HCT116 (cell line): ENCODE measurements around the gene PJA1.

Experiments used
- CTCF ChIP-seq, 3 experiments: fragments of 200-600 bp in 1 of 3; sonication (generic) in 1 of 3; IDR thresholded peaks in 2 of 3; conservative IDR thresholded peaks in 1 of 3; 2 replicates each; pipeline ENCODE4 v1.5.1; 2012 to 2017; ENCODE audit warnings: low read depth in 2 of 3, low read length in 2 of 3, antibody characterized with exemption in 1 of 3, borderline replicate concordance in 1 of 3, control low read depth in 1 of 3, mild to moderate bottlenecking in 1 of 3, mixed read lengths in 1 of 3, mixed run types in 1 of 3, moderate library complexity in 1 of 3; ENCODE audit not compliant: insufficient read depth in 1 of 3
- EZH2 ChIP-seq: fragments of 200-600 bp; sonication (generic); IDR thresholded peaks from 2 replicates; pipeline ENCODE4 v1.6.1; 2017; ENCODE audit warnings: antibody characterized with exemption, mixed run types
- POLR2A ChIP-seq: IDR thresholded peaks from 2 replicates; pipeline ENCODE4 v1.7.0; 2011; ENCODE audit warnings: borderline replicate concordance; ENCODE audit not compliant: insufficient read depth, insufficient read length; ENCODE audit errors: extremely low read depth
- POLR2AphosphoS5 ChIP-seq: IDR thresholded peaks from 2 replicates; pipeline ENCODE4 v1.6.1; 2011; ENCODE audit warnings: mild to moderate bottlenecking, low read depth, low read length, moderate library complexity
- REST ChIP-seq: IDR thresholded peaks from 2 replicates; pipeline ENCODE4 v1.6.1; 2012; ENCODE audit warnings: low read depth
- SRF ChIP-seq: IDR thresholded peaks from 2 replicates; pipeline ENCODE4 v1.6.1; 2012; ENCODE audit warnings: low read depth

GRCh38 chrX:69154051-69154450 lies 11.2 kb downstream of the PJA1 start:
- TF ChIP-seq CTCF (IDR thresholded peaks at IDR 0.05 in 2 of 3, conservative IDR thresholded peaks at IDR 0.05 in 1 of 3; ENCODE audit: borderline replicate concordance in 1 of 3, insufficient read depth in 1 of 3, low read depth in 2 of 3, low read length in 2 of 3) (no peak), EZH2 (no peak), SRF (no peak), POLR2AphosphoS5 (no peak), REST (no peak), POLR2A (no peak)
